Glutamatergic neuron (in vitro differentiated cells): ENCODE data around the gene PIGQ. TPM values are rescaled to one million over a fixed set of nuclear protein-coding genes. Genes with fewer than 3 reads are reported as not detected.

ENCODE experiments used
- DNase-seq: peaks from one replicate; pipeline ENCODE4 v3.0.0; 2022
- H3K27ac Mint-ChIP-seq: one replicate; pipeline ENCODE4 v1.8.0; 2020; ENCODE audit warnings: mild to moderate bottlenecking, mixed read lengths, inconsistent platforms; ENCODE audit not compliant: unreplicated experiment
- H3K27me3 Mint-ChIP-seq: one replicate; pipeline ENCODE4 v1.8.0; 2020; ENCODE audit warnings: mild to moderate bottlenecking, moderate library complexity, mixed read lengths, inconsistent platforms; ENCODE audit not compliant: unreplicated experiment
- H3K36me3 Mint-ChIP-seq: one replicate; pipeline ENCODE4 v1.8.0; 2020; ENCODE audit warnings: mild to moderate bottlenecking, mixed read lengths, inconsistent platforms; ENCODE audit not compliant: unreplicated experiment
- H3K4me1 Mint-ChIP-seq: one replicate; pipeline ENCODE4 v1.8.0; 2020; ENCODE audit warnings: mild to moderate bottlenecking, low read depth, mixed read lengths, inconsistent platforms; ENCODE audit not compliant: unreplicated experiment
- H3K4me3 Mint-ChIP-seq: one replicate; pipeline ENCODE4 v1.8.0; 2020; ENCODE audit warnings: mild to moderate bottlenecking, mixed read lengths, inconsistent platforms; ENCODE audit not compliant: unreplicated experiment
- H3K9me3 Mint-ChIP-seq: one replicate; pipeline ENCODE4 v1.8.0; 2020; ENCODE audit warnings: mild to moderate bottlenecking, moderate library complexity, mixed read lengths, inconsistent platforms; ENCODE audit not compliant: unreplicated experiment
- CTCF ChIP-seq: fragments of 200-600 bp; sonication (generic); IDR thresholded peaks from one replicate; pipeline ENCODE4 v1.5.0; 2021; ENCODE audit not compliant: partially characterized antibody, unreplicated experiment
- total RNA-seq: library from RNA; stranded (reverse); fragmentation: NEBNext Ultra II Directional; extraction: Animal tissue kit (Norgen Biotek cat#: 25700); gene quantifications from one replicate; pipeline ENCODE4 v1.2.1, GENCODE V29; 2021; ENCODE audit not compliant: unreplicated experiment

PIGQ gene
- total RNA-seq, 1 donor from 2014 or later: 85.0 TPM

- DNase-seq: peak; percentile 83
- Mint-ChIP-seq H3K27me3 (peaks cover 6% of the 10 kb centered on the region), H3K27ac (peak within 1 kb of the TSS; percentile 68), H3K4me3 (peak within 1 kb of the TSS; percentile 63), H3K9me3 (peaks cover 21% of the 10 kb centered on the region), H3K36me3 (no peaks in the 10 kb centered on the region), H3K4me1 (peaks cover 17% of the 10 kb centered on the region)
- no peak for TF ChIP-seq CTCF
These were observed 3.0 kb upstream of the PIGQ start, which contains the start of gene NHLRC4 for GRCh38 chr16:566475-567372. Gene NHLRC4, plus strand, starts transcription at chr16:567005. Its CDS starts 1,043 bp downstream, at chr16:568048.

DNA sequence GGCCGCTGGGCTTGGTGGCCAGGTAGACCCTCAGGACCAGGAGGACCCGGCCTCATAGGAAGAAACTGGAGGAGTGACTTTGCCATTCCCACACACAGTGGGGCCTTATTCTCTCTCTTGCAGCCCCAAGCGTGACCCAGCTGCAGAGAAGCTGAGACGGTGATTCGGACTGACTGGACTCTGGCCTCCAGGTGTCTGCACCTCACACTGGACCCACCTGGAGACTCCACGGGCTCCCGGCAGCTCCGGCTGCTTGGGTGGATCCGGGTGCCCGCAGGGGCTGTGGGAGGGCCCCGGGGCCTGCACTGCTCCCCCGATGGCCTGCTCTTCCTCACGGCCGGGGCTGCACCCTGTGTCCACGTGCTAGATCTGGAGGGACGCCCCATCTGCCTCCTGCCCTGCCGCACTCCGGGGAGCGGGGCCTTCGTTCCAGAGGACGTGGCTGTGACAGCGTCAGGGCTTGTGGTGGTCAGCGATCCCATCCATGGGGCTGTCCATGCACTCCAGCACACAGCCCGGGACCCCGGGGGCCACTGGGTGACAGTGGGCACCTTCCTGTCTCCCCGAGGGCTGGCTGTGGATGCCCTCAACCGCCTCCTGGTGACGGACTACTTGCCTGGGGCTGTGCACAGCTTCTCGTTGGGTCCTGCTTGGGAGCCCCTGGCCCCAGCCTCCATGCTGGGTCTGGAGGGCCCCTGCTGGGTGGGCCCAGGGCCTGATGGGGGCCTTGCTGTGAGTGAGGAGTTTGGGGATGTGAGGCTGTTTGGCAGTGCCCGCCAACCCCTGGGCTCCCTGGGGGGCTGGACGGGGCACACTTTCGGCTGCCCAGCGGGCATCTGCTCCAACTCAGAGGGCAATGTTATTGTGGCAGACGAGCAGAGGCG lies 2.2 kb upstream of the PIGQ start:
- peak overlapping the region; percentile 17 for H3K27ac Mint-ChIP-seq
- H3K27me3 Mint-ChIP-seq: peaks cover 1% of the 10 kb centered on the region
- peaks cover 16% of the 10 kb centered on the region for H3K4me1 Mint-ChIP-seq
- H3K36me3 Mint-ChIP-seq: no peaks in the 10 kb centered on the region
- no peak for DNase-seq
- H3K9me3 Mint-ChIP-seq: peaks cover 21% of the 10 kb centered on the region
- TF ChIP-seq CTCF: no peak
- no peak overlapping the region for H3K4me3 Mint-ChIP-seq

- no peak for TF ChIP-seq CTCF
- H3K36me3 Mint-ChIP-seq: no peaks in the 10 kb centered on the region
- peak overlapping the region; percentile 82 for H3K27ac Mint-ChIP-seq
- peak overlapping the region; percentile 85 for H3K4me3 Mint-ChIP-seq
- peaks cover 16% of the 10 kb centered on the region for H3K4me1 Mint-ChIP-seq
- peaks cover 18% of the 10 kb centered on the region for H3K9me3 Mint-ChIP-seq
- DNase-seq: no peak
- H3K27me3 Mint-ChIP-seq: no peaks in the 10 kb centered on the region
These were observed 1.1 kb upstream of the PIGQ start for GRCh38 chr16:568401-569258.

- DNase-seq: no peak
- Mint-ChIP-seq H3K4me3 (no peak overlapping the region), H3K27me3 (peaks cover 2% of the 10 kb centered on the region), H3K9me3 (peaks cover 18% of the 10 kb centered on the region), H3K36me3 (no peaks in the 10 kb centered on the region), H3K4me1 (peaks cover 14% of the 10 kb centered on the region), H3K27ac (no peak overlapping the region)
- no peak for TF ChIP-seq CTCF
These were observed 3.3 kb downstream of the PIGQ start for GRCh38 chr16:572865-573650.
